ENCODE measurements around the gene SLC6A13.

DNA sequence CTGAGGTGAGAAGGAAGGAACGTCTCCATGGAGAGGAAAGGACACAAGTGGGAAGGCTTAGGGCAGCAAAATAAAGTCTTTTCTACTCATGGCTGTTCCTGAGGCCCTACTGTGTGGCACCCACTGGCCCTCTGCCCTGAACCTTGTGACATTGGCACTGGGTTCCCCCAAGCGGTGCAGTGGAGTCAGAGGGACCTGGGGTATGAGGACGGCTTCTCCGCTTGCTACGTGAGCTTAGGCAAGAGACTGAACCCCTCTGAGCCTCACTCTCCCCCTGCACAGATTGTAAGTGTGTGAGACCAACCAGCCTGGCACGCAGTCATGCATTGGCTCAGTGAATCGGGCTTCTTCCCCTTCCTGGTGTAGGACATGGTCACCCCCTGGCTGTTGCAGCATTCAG is 68.4 kb downstream of the SLC6A13 start:
- TF ChIP-seq PBX3 (CRISPR knock-in tag; IDR thresholded peaks at IDR 0.05; ENCODE audit: borderline replicate concordance) (no peak), CAMTA2 (CRISPR knock-in tag; IDR thresholded peaks at IDR 0.05; ENCODE audit: borderline replicate concordance) (no peak), ZNF572 (CRISPR knock-in tag; IDR thresholded peaks at IDR 0.05) (no peak), ATF7-NPFF (CRISPR knock-in tag; IDR thresholded peaks at IDR 0.05; ENCODE audit: low read depth) (no peak), ZBTB43 (CRISPR knock-in tag; conservative IDR thresholded peaks at IDR 0.05) (no peak), KMT2B (CRISPR knock-in tag; IDR thresholded peaks at IDR 0.05) (no peak), TAF1 (CRISPR knock-in tag; IDR thresholded peaks at IDR 0.05) (no peak), BRCA1 (CRISPR knock-in tag; IDR thresholded peaks at IDR 0.05) (no peak), SNAI1 (CRISPR knock-in tag; IDR thresholded peaks at IDR 0.05; ENCODE audit: borderline replicate concordance) (no peak), TEF (CRISPR knock-in tag; IDR thresholded peaks at IDR 0.05) (no peak)
- TF ChIP-seq, protein P1, sequence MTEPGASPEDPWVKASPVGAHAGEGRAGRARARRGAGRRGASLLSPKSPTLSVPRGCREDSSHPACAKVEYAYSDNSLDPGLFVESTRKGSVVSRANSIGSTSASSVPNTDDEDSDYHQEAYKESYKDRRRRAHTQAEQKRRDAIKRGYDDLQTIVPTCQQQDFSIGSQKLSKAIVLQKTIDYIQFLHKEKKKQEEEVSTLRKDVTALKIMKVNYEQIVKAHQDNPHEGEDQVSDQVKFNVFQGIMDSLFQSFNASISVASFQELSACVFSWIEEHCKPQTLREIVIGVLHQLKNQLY (CRISPR knock-in tag; IDR thresholded peaks at IDR 0.05) = no peak
- TF ChIP-seq, protein P2, sequence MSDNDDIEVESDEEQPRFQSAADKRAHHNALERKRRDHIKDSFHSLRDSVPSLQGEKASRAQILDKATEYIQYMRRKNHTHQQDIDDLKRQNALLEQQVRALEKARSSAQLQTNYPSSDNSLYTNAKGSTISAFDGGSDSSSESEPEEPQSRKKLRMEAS (IDR thresholded peaks at IDR 0.05) = no peak
